K562 (cell line): ENCODE results near the gene ZBTB49. TPM values are rescaled to one million over a fixed set of nuclear protein-coding genes. Genes with fewer than 3 reads are reported as not detected.
A peak's percentile ranks its signal among the peaks of the same experiment; 100 is the strongest.

Source experiments
- ARID1B ChIP-seq: fragments of 450-650 bp; IDR thresholded peaks from 2 replicates; pipeline ENCODE4 v1.6.1; 2016; ENCODE audit warnings: antibody characterized with exemption, mild to moderate bottlenecking, inconsistent platforms
- ATF1 ChIP-seq, 2 experiments: fragments of 450-650 bp in 1 of 2; IDR thresholded peaks; 2 replicates each; pipeline ENCODE4 v1.6.1; 2016; ENCODE audit warnings: missing compliant biosample characterization in 1 of 2, missing genetic modification characterization in 1 of 2
- CBX5 ChIP-seq: IDR thresholded peaks from 2 replicates; pipeline ENCODE4 v1.6.1; 2014; ENCODE audit warnings: low read depth, borderline replicate concordance
- E2F5 ChIP-seq: sonication (generic); formaldehyde crosslinking; IDR thresholded peaks from 2 replicates; pipeline ENCODE4 v1.8.0; 2022; ENCODE audit warnings: mild to moderate bottlenecking, missing genetic modification reagents
- ESRRB ChIP-seq: fragments of 250-450 bp; sonication (Bioruptor Pico); IDR thresholded peaks from 2 replicates; pipeline ENCODE4 v1.5.0; 2020; ENCODE audit warnings: mild to moderate bottlenecking, moderate library complexity, borderline replicate concordance
- GTF3C2 ChIP-seq: IDR thresholded peaks from 3 replicates; pipeline ENCODE4 v1.6.1; 2011; ENCODE audit warnings: borderline replicate concordance, mild to moderate bottlenecking, moderate library complexity; ENCODE audit not compliant: insufficient read length; ENCODE audit errors: extremely low read depth
- ILF3 ChIP-seq: fragments of 450-650 bp; IDR thresholded peaks from 2 replicates; pipeline ENCODE4 v1.6.1; 2018; ENCODE audit warnings: antibody characterized with exemption, mild to moderate bottlenecking, moderate library complexity, borderline replicate concordance
- KDM1A ChIP-seq, 2 experiments: fragments of 450-650 bp; IDR thresholded peaks; 2 replicates each; pipeline ENCODE4 v1.6.1; 2016; ENCODE audit warnings: mild to moderate bottlenecking in 2 of 2
- LCOR ChIP-seq: sonication (generic); formaldehyde crosslinking; IDR thresholded peaks from 2 replicates; pipeline ENCODE4 v1.8.0; 2022; ENCODE audit warnings: mild to moderate bottlenecking, missing genetic modification reagents
- MED1 ChIP-seq: sonication (generic); formaldehyde crosslinking; IDR thresholded peaks from 2 replicates; pipeline ENCODE4 v1.8.1; 2023; ENCODE audit warnings: missing genetic modification reagents, borderline replicate concordance
- PRMT5 ChIP-seq: sonication (generic); formaldehyde crosslinking; IDR thresholded peaks from 2 replicates; pipeline ENCODE4 v1.5.0; 2020; ENCODE audit warnings: missing genetic modification reagents
- RAD21 ChIP-seq, 2 experiments: fragments of 250-450 bp in 1 of 2; fragments of 450-650 bp in 1 of 2; sonication (Bioruptor Pico) in 1 of 2; formaldehyde crosslinking in 1 of 2; IDR thresholded peaks in 1 of 2; conservative IDR thresholded peaks in 1 of 2; 2 replicates each; pipeline versions ENCODE4 v1.4.0 to v1.8.0; 2020 to 2022; ENCODE audit warnings: mild to moderate bottlenecking in 2 of 2, moderate library complexity in 1 of 2
- SAFB ChIP-seq: fragments of 200-400 bp; formaldehyde crosslinking; IDR thresholded peaks from 2 replicates; pipeline ENCODE4 v1.6.1; 2017; ENCODE audit warnings: low read depth, low read length, borderline replicate concordance
- ZC3H11A ChIP-seq: IDR thresholded peaks from 2 replicates; pipeline ENCODE4 v1.6.1; 2012; ENCODE audit warnings: low read depth, low read length, improper control_type of control experiment
- ZNF239 ChIP-seq: fragments of 250-450 bp; sonication (Bioruptor Pico); IDR thresholded peaks from 2 replicates; pipeline ENCODE4 v1.4.0; 2020; ENCODE audit warnings: mild to moderate bottlenecking
- ZNF395 ChIP-seq: fragments of 200-800 bp; sonication (Bioruptor generic); IDR thresholded peaks from 2 replicates; pipeline ENCODE4 v1.6.1; 2017; ENCODE audit warnings: missing genetic modification characterization, missing compliant biosample characterization
- ZNF436 ChIP-seq: fragments of 250-450, 450-650 bp; sonication (Bioruptor Pico); formaldehyde crosslinking; IDR thresholded peaks from 2 replicates; pipeline ENCODE4 v1.7.0; 2020; ENCODE audit warnings: mild to moderate bottlenecking
- ZNF57 ChIP-seq: fragments of 450-650 bp; formaldehyde crosslinking; IDR thresholded peaks from 2 replicates; pipeline ENCODE4 v1.4.0; 2020; ENCODE audit warnings: mild to moderate bottlenecking, moderate library complexity
- ZNF696 ChIP-seq: fragments of 250-450 bp; sonication (Bioruptor Pico); conservative IDR thresholded peaks from 2 replicates; pipeline ENCODE4 v1.4.0; 2020; ENCODE audit warnings: mild to moderate bottlenecking, moderate library complexity
- ZNF780A ChIP-seq: fragments of 250-450 bp; sonication (Bioruptor Pico); IDR thresholded peaks from 2 replicates; pipeline ENCODE4 v1.5.0; 2021; ENCODE audit warnings: mild to moderate bottlenecking
- polyA plus RNA-seq, 8 experiments: library from polyadenylated mRNA; depleted of rRNA in 4 of 8; stranded (reverse) in 5 of 8; unstranded in 3 of 8; fragments of >200 nt; fragmentation: Nextera tagmentation in 2 of 8; fragmentation: Illumina TruSeq in 1 of 8; extraction: Ambion mirVana in 2 of 8; extraction: Trizol in 1 of 8; gene quantifications; 2 replicates each; pipeline versions ENCODE4 v1.2.1 to v1.2.3, GENCODE V29; 2011 to 2014; ENCODE audit warnings: inconsistent platforms in 1 of 8, missing spikeins in 1 of 8
- total RNA-seq, 7 experiments: library from RNA; depleted of rRNA in 6 of 7; stranded (reverse); fragments of >200 nt in 6 of 7; fragmentation: Illumina TruSeq in 2 of 7; extraction: Trizol in 2 of 7; gene quantifications; 2 replicates each; pipeline versions ENCODE4 v1.2.1 to v1.2.3, GENCODE V29; 2011 to 2021; ENCODE audit warnings: low replicate concordance in 1 of 7

ZBTB49 gene
- total and polyA plus RNA-seq, 9 of the 15 experiments (the other 6 are each of a cell fraction or from before 2014, with no cell fraction given): 0.49 to 8.0 (median 4.2) TPM

- no peak for TF ChIP-seq MED1 (CRISPR knock-in tag)
- TF ChIP-seq ZC3H11A: no peak
- no peak for TF ChIP-seq ARID1B
- TF ChIP-seq CBX5: no peak
- no peak for TF ChIP-seq ATF1 (CRISPR knock-in tag; IDR thresholded peaks at IDR 0.05)
- peak; percentile 90 for TF ChIP-seq ATF1 (tag; IDR thresholded peaks at IDR 0.05)
- TF ChIP-seq ESRRB (CRISPR knock-in tag): no peak
- TF ChIP-seq ZNF780A (CRISPR knock-in tag): no peak
- no peak for TF ChIP-seq RAD21 (CRISPR knock-in tag; conservative IDR thresholded peaks at IDR 0.05 in 1 of 2, IDR thresholded peaks at IDR 0.05 in 1 of 2)
- no peak for TF ChIP-seq PRMT5 (CRISPR knock-in tag)
- TF ChIP-seq KDM1A (IDR thresholded peaks at IDR 0.05): no peak
- TF ChIP-seq E2F5 (CRISPR knock-in tag): no peak
- TF ChIP-seq LCOR: 0 out of 2 replicates have a peak, but pooled peaks have one; percentile 50
- TF ChIP-seq ZNF696 (CRISPR knock-in tag): no peak
- TF ChIP-seq ILF3: no peak
- no peak for TF ChIP-seq SAFB
- TF ChIP-seq ZNF436 (CRISPR knock-in tag): no peak
- TF ChIP-seq GTF3C2: no peak
- no peak for TF ChIP-seq ZNF239 (CRISPR knock-in tag)
- no peak for TF ChIP-seq ZNF57 (CRISPR knock-in tag)
- TF ChIP-seq ZNF395 (CRISPR knock-in tag): no peak
Observed at GRCh38 chr4:4289941-4290850, at the start of gene ZBTB49, which contains the start of gene LYAR (continued).
